Measurements from ENCODE around the gene SECISBP2L. TPM values are rescaled to one million over a fixed set of nuclear protein-coding genes. Genes with fewer than 3 reads are reported as not detected.

SECISBP2L gene
- total and polyA plus RNA-seq, 2 of the 4 experiments (the other 2 are of a cell fraction), result 13.1 to 34.1 TPM

- no peak overlapping the region for H2AK5ac ChIP-seq (ENCODE audit: low read depth, low read length)
- in situ Hi-C loops (cut with MboI; ENCODE audit: low sequenced_read_pairs), result no loop called here
- no TSS peak for BruUV-seq (replicated peaks)
- H3K36me3 ChIP-seq (ENCODE audit: control insufficient read depth, insufficient read depth, low read length), result peaks cover 11% of the 10 kb centered on the region
- no peaks in the 10 kb centered on the region for H4K20me1 ChIP-seq (ENCODE audit: insufficient read depth, low read length)
- no peak overlapping the region for H3K56ac ChIP-seq (ENCODE audit: extremely low read depth, insufficient read depth, low read length)
- no peak overlapping the region for H2BK5ac ChIP-seq (ENCODE audit: low read depth, low read length, poor library complexity, severe bottlenecking)
- no peak overlapping the region for H4K5ac ChIP-seq (ENCODE audit: low read depth, low read length)
- H3K4me1 ChIP-seq (ENCODE audit: control insufficient read depth, insufficient read depth, low read length), result peaks cover 5% of the 10 kb centered on the region
- H2AFZ ChIP-seq (replicated peaks; ENCODE audit: low read length, poor library complexity), result no peak overlapping the region
- H3K79me1 ChIP-seq (ENCODE audit: low read depth in 1 of 2, low read length in 2 of 2), result peaks cover 3% of the 10 kb centered on the region in 2 experiments; a peak in 2 of 4 replicates
- H3K27ac ChIP-seq (ENCODE audit: insufficient read depth, low read length), result no peak overlapping the region
- no peak overlapping the region for H4K91ac ChIP-seq (ENCODE audit: insufficient read depth, low read depth, low read length)
- H2BK120ac ChIP-seq (ENCODE audit: low read depth, low read length), result no peak overlapping the region
- H3K18ac ChIP-seq (ENCODE audit: low read depth, low read length), result no peak overlapping the region
- ATAC-seq (ENCODE audit: low read depth), result no peak
- no peak overlapping the region for H3K4me2 ChIP-seq (ENCODE audit: low read depth, low read length)
- no peaks in the 10 kb centered on the region for H3K9me1 ChIP-seq (ENCODE audit: insufficient read depth, low read length)
- no peak overlapping the region for H3K4me3 ChIP-seq (ENCODE audit: insufficient read depth, low read depth, low read length)
- ChIA-PET POLR2A (ENCODE audit: unreplicated experiment) (no interaction called here), CTCF (no interaction called here)
- H4K8ac ChIP-seq (ENCODE audit: low read depth in 2 of 2, low read length in 2 of 2), result no peak overlapping the region
- H3K23ac ChIP-seq (ENCODE audit: low read depth, low read length), result no peak overlapping the region
- no peak overlapping the region for H2BK20ac ChIP-seq (ENCODE audit: low read depth, low read length)
- no peaks in the 10 kb centered on the region for H3K9me3 ChIP-seq (ENCODE audit: control insufficient read depth, insufficient read depth, low read length)
- H3K14ac ChIP-seq (replicated peaks; ENCODE audit: low read depth, low read length), result no peak overlapping the region
- no peak overlapping the region for H3K9ac ChIP-seq (ENCODE audit: low read depth, low read length)
- dilution Hi-C loops (cut with HindIII; ENCODE audit: low sequenced_read_pairs, unreplicated experiment), result no loop called here
- intact Hi-C loops (cut with micrococcal nuclease), result no loop called here
- no CpG with 5 or more reads among the region's 5 CpGs for WGBS, 2 experiments (ENCODE audit: extremely low coverage in 2 of 2, insufficient read length in 1 of 2)
- no peak for DNase-seq
- H2BK15ac ChIP-seq (ENCODE audit: low read depth, low read length), result no peak overlapping the region
- H2AK9ac ChIP-seq (replicated peaks; ENCODE audit: low read depth, low read length, poor library complexity), result no peak overlapping the region
- TF ChIP-seq CHD1 (IDR thresholded peaks at IDR 0.05; ENCODE audit: low read depth, low read length) (no peak), MXI1 (IDR thresholded peaks at IDR 0.05; ENCODE audit: borderline replicate concordance, low read depth, low read length) (no peak), POLR2A (IDR thresholded peaks at IDR 0.05; ENCODE audit: low read depth, low read length) (no peak), RCOR1 (IDR thresholded peaks at IDR 0.05; ENCODE audit: insufficient replicate concordance, low read length) (no peak), CEBPB (IDR thresholded peaks at IDR 0.05; ENCODE audit: low read depth, low read length) (no peak), CTCF (conservative IDR thresholded peaks at IDR 0.05; ENCODE audit: low read depth, low read length) (no peak)
- no peak overlapping the region for H3K4ac ChIP-seq (ENCODE audit: low read depth, low read length)
- H3K27me3 ChIP-seq (ENCODE audit: control insufficient read depth, insufficient read depth, low read length), result no peaks in the 10 kb centered on the region
Observed at GRCh38 chr15:48986240-48986639, 60.0 kb downstream of the SECISBP2L start.
